NCI-H2029 (cell line): ENCODE measurements around the gene PRRT2.
"Not testable (repeated sequence)": the region's sequence is repeated elsewhere in the genome, so short reads cannot be mapped to it uniquely, and the experiment has no call there.

ENCODE experiments used
- DNase-seq: peaks from one replicate; lab custom pipeline; 2025; lab: John Stamatoyannopoulos, UW

The PRRT2 gene

GRCh38 chr16:29811896-29812665, at the start of gene PRRT2:
Gene PRRT2, plus strand, starts transcription at chr16:29812193. Its CDS starts 862 bp downstream, at chr16:29813055.
- no peak for DNase-seq

- DNase-seq = no peak
Observed at GRCh38 chr16:29763326-29763725, 48.7 kb upstream of the PRRT2 start.

DNA sequence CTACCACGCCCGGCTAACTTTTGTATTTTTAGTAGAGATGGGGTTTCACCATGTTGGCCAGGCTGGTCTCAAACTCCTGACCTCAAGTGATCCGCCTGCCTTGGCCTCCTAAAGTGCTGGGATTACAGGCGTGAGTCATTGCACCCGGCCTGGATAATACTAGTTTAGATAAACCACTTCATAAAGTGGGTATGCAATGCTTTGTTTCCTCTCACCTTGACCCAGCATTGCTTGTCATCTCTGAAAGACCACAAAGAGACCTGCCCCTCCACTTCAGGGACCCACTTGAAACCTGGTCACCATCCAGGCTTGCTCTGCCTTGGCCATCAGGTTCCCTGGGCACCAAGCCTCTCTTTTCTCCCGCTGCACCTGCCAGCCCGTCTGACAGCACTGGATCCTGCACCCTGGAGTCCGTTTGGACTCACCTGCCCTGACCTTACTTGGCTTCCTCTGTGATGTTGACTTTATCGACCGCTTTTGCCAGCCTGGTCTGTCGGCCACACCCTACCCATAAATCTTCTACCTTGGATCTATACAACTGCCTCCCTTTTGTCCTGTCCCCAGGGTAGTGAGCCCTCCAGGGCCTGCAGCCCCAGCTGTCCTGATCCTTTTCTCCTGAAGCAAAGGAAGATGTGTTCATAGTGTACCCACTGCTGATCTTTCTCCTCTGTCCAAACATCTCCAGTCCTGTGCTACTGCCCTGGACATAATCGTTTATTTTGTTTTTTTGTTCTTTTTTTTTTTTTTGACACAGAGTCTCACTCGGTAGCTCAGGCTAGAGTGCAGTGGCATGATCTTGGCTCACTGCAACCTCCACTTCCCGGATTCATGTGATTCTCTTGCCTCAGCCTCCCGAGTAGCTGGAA, 46.6 kb upstream of the PRRT2 start:
- peak; percentile 96 for DNase-seq

DNA sequence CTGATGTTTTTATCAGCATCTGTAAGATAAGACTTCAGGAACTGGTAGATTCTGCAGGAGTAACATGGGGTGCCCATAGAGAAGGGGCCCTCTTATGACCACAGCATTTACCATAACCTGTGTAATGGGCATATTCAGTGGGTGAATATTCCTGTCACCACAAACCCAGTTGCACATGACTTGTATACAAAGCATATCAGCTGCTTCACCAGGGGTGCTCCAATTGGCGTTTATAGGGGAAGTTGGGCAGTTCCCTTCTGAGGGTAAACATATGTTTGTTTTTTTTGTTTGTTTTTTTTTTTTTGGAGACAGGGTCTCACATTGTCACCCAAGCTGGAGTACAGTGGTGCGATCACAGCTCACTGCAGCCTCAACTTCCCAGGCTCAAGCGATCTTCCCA, 45.4 kb upstream of the PRRT2 start:
- DNase-seq = no peak

- DNase-seq = no peak
Observed at GRCh38 chr16:29767062-29767461, 44.9 kb upstream of the PRRT2 start.

GRCh38 chr16:29769507-29769906, 42.5 kb upstream of the PRRT2 start:
- DNase-seq = no peak

DNA sequence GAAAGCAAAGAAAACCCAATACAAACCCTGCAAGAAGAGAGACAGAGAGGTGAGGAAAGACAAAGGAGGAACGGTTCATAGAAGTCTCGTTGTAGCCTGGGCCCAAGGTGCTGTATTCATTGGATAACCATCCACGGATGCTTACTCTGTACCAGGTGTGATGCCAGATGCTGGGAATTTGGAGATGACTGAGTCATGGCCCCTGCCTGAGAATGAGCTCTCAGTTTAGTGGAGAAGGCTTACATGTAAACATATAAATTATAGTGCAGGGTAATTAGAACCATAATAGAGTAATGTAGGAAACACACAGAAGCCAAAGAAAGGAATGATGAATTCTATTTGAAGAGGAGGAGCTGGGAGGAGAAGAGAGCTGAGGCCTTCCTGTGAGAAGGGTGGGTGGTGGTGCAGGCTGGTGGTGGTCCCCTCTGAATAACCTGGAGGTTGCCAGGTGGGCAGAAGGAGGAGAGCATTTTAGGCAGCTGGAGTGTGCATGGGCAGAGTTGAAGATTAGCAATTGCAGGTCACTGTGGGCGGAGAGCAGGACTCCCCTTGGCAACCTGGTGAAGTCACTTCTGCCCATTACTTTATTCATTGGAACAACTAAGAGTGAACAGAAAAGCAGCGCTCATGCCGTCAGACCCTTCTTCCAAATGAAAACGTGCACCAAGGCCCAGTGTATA, 41.6 kb upstream of the PRRT2 start:
- no peak for DNase-seq

GRCh38 chr16:29772330-29772729, 39.7 kb upstream of the PRRT2 start:
- DNase-seq = not testable (repeated sequence)

DNA sequence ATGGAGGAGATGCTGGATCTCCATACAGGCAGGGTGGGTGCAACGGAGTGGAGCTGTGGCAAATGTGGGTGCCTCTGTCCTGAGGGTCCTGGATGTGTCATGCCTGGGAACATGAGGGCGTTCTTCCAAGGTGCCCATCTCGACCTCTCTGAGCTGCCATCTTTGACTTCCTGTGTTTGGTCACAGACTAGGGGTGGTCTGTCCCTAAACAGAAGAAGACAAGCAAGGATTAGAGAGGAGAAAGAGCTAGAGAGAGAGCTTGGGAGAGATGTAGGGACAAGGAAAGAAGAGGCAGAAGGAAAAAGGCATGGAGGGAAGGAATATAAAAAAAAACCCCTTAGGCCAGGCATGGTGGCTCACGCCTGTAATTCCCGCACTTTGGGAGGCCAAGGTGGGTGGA, 37.3 kb upstream of the PRRT2 start:
- DNase-seq = no peak

- DNase-seq = no peak
Observed at GRCh38 chr16:29775742-29776408, 36.1 kb upstream of the PRRT2 start.

GRCh38 chr16:29777576-29778350, 34.2 kb upstream of the PRRT2 start, which contains the start of gene ZG16:
Gene ZG16, plus strand, starts transcription at chr16:29778256. Its CDS starts 1,011 bp downstream, at chr16:29779267.
- peak; percentile 25 for DNase-seq

DNA sequence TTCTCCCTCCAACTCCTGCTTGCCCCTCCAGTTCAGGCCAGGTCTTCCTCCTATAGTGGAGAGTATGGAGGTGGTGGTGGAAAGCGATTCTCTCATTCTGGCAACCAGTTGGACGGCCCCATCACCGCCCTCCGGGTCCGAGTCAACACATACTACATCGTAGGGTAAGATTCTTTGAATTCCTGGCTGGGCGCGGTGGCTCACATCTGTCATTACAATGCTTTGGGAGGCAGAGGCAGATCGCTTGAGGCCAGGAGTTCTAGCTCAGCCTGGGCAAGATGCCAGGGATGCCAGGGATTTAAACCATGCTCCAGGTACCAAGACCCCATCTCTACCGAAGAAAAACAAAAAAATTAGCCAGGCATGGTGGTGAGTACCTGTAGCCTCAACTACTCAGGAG, 32.5 kb upstream of the PRRT2 start:
- no peak for DNase-seq

GRCh38 chr16:29783094-29783953, 28.7 kb upstream of the PRRT2 start:
- DNase-seq = not testable (repeated sequence)

DNA sequence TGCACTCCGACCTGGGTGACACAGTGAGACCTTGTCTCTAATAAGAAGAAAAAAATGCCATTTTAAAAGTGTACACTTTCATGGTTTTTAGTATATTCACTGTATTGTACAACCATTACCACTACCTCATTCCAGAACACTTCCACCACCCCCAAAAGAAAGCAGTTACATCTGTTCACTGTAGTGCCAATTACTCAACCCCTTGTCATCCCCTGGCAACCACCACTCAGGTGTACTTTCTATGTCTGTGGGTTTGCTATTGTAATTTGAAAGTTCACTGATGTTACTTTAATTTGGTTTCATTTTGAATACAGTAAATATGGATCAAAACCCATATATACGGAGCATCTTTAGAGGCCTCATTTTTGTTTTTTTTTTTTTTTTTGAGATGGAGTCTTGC, 27.8 kb upstream of the PRRT2 start:
- no peak for DNase-seq

- DNase-seq = no peak
Observed at GRCh38 chr16:29784901-29785500, 27.0 kb upstream of the PRRT2 start.

- not testable (repeated sequence) for DNase-seq
Observed at GRCh38 chr16:29787155-29787554, 24.8 kb upstream of the PRRT2 start.

GRCh38 chr16:29789775-29790182, 22.2 kb upstream of the PRRT2 start:
- DNase-seq = no peak

DNA sequence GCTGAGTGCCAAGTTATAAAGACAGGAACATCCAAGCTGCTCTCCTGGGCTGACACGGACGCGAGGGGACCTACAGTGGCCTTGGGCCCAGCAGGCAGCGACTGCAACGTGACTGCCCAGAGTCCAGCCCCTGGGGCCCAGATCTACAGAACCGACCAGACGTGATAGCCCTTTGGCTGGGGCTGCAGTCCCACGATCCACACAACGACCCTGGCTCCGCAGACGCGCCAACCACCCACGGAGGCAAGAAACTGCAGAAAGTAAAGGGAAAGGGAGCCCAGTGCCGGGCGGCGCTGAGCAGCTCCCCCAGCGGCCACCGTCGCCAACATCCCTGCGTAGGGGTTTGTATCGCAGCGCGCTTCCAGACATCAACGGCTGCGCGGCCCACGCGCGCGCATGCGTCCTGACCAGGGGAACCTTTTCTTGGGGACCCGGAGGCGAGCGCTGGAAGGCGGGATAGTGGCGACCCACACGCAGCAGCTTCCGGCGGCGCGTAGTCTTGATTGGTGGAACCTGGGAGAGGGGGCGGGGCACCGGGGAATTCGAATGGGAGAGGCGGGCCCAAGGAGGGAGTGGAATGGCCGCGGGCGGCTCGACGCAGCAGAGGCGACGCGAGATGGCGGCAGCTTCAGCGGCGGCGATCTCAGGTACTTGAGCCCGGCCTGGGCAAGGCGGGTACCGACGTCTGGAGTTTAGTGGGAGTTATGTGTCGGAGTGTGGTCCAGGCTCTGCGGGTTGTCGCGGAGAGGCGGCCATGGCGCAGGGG, 21.6 kb upstream of the PRRT2 start, which contains the start of gene KIF22:
KIF22 (plus strand) TSS at position 569 of the 766 bp plus-strand sequence; CDS start at position 578, 9 bp downstream.
- peak; percentile 96 for DNase-seq
